NT2/D1 (cell line): ENCODE measurements around the gene COLEC12.

Experiments
- SUZ12 ChIP-seq: IDR thresholded peaks from 2 replicates; pipeline ENCODE4 v1.6.1; 2011; ENCODE audit not compliant: insufficient read length, insufficient read depth; ENCODE audit errors: extremely low read depth
- YY1 ChIP-seq: IDR thresholded peaks from 2 replicates; pipeline ENCODE4 v1.6.1; 2011; ENCODE audit not compliant: insufficient read length, insufficient read depth
- ZNF274 ChIP-seq: IDR thresholded peaks from 2 replicates; pipeline ENCODE4 v1.6.1; 2011; ENCODE audit warnings: mild to moderate bottlenecking, low read depth, low read length

- TF ChIP-seq YY1 (no peak), ZNF274 (no peak), SUZ12 (no peak)
Observed at GRCh38 chr18:506264-506663, 5.8 kb upstream of the COLEC12 start.
